GM19351 (cell line): Measurements from ENCODE around the gene PRSS56.

Source experiments
- ATAC-seq: cut with Tn5 transposase; IDR thresholded peaks from one replicate; pipeline ENCODE4 v1.9.1; 2021; ENCODE audit warnings: mild to moderate bottlenecking, moderate library complexity; ENCODE audit not compliant: unreplicated experiment

PRSS56 gene

GRCh38 chr2:232519581-232520438 is at the start of gene PRSS56:
Gene PRSS56 (plus strand): TSS chr2:232520388. CDS start chr2:232520599, 211 bp downstream.
- ATAC-seq, result no peak

- no peak for ATAC-seq
Observed at GRCh38 chr2:232473467-232473890, 46.7 kb upstream of the PRSS56 start.

GRCh38 chr2:232476045-232476444 is 44.1 kb upstream of the PRSS56 start:
- ATAC-seq, result no peak

GRCh38 chr2:232476791-232477190 is 43.4 kb upstream of the PRSS56 start:
- no peak for ATAC-seq

GRCh38 chr2:232477751-232478510 is 42.3 kb upstream of the PRSS56 start:
- no peak for ATAC-seq

- ATAC-seq, result no peak
Observed at GRCh38 chr2:232478571-232479340, 41.4 kb upstream of the PRSS56 start.

- ATAC-seq, result no peak
Observed at GRCh38 chr2:232479341-232480200, 40.6 kb upstream of the PRSS56 start.

- no peak for ATAC-seq
Observed at GRCh38 chr2:232480201-232481190, 39.7 kb upstream of the PRSS56 start.

- ATAC-seq, result no peak
Observed at GRCh38 chr2:232481322-232482140, 38.7 kb upstream of the PRSS56 start.

- ATAC-seq, result no peak
Observed at GRCh38 chr2:232482301-232483238, 37.6 kb upstream of the PRSS56 start.

GRCh38 chr2:232483311-232483922 is 36.8 kb upstream of the PRSS56 start:
- no peak for ATAC-seq

- no peak for ATAC-seq
Observed at GRCh38 chr2:232483923-232484627, 36.1 kb upstream of the PRSS56 start.

GRCh38 chr2:232484628-232485347 is 35.4 kb upstream of the PRSS56 start:
- no peak for ATAC-seq

GRCh38 chr2:232485348-232485756 is 34.8 kb upstream of the PRSS56 start:
- ATAC-seq, result no peak

GRCh38 chr2:232485757-232486557 is 34.2 kb upstream of the PRSS56 start:
- ATAC-seq, result no peak
